Mammary microvascular endothelial cell (primary cell): ENCODE measurements around the gene CRAT. TPM values are rescaled to one million over a fixed set of nuclear protein-coding genes. Genes with fewer than 3 reads are reported as not detected.

Experiments used
- total RNA-seq: library from RNA; depleted of rRNA; stranded (reverse); fragments of >200 nt; gene quantifications from 2 replicates; pipeline ENCODE4 v1.2.3, GENCODE V29; 2015

Gene CRAT
- total RNA-seq, result 35.0 and 37.0 TPM in 2 replicates

DNA sequence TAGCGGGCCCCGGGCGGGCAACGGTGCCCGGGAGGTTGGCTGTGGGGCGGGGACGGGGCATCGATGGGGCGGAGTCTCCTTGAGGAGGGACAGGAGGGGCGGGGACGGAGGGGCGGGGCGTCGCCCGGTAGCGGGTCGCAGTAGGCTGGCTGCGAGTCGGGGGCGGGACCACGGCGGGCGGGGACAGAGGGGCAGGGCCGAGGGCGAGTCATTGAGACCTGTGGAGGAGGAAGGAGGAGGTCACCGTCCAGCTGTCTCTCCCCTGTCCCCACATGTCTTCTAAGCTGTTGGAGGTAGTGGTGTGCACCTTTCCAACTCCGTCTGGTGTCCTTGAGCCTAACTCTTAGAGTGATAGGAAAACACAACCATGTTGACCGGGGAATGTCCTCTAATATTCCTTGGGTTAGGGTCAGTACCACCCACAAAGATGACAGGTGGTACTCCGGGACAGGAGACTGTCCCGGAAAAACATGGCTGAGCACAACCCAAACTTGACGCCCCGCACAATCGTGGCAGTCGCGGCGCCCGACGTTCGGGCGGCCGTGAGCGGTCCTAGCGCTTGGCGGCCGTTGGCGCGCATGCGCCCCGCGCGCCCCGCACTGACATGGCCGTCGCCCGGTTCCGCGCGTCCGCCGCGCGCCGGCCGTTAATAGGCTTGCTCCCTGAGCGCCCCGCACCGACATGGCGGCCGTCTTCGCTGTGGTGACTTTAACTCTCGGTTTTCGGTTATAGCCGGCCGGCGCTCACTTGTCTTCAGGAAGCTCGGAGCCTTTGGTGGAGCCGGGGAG is at the start of gene CRAT, which contains the start of gene PTPA:
Gene CRAT (minus strand): TSS at position 54 of the 788 bp plus-strand sequence. CDS start 284 bp downstream, outside the sequence.
Gene PTPA (plus strand): TSS at position 676 of the 788 bp plus-strand sequence. CDS start 186 bp downstream, outside the sequence.

GRCh38 chr9:129080601-129081387 is 29.8 kb downstream of the CRAT start, which contains the start of gene DOLPP1:
Gene DOLPP1, plus strand, starts transcription at chr9:129081111. Its CDS starts 21 bp downstream, at chr9:129081132.

Other genes starting within 250 kb of the CRAT start
- 6.4 and 8.2 TPM in 2 replicates for gene KYAT1, start 228.8 kb downstream of the CRAT start, total RNA-seq
- gene LRRC8A, start 228.7 kb downstream of the CRAT start, total RNA-seq, result 135 and 140 TPM in 2 replicates
- 0.15 TPM in 1 of 2 replicates, not detected in the other for gene PHYHD1, start 189.8 kb downstream of the CRAT start, total RNA-seq
- gene DOLK, start 163.2 kb downstream of the CRAT start, total RNA-seq, result 35.5 and 37.8 TPM in 2 replicates
- 50.4 and 50.8 TPM in 2 replicates for gene NUP188, start 163.1 kb downstream of the CRAT start, total RNA-seq
- gene SH3GLB2, start 82.5 kb downstream of the CRAT start, total RNA-seq, result 41.3 and 46.2 TPM in 2 replicates
- 11.9 and 15.8 TPM in 2 replicates for gene MIGA2, start 74.2 kb downstream of the CRAT start, total RNA-seq
- gene DOLPP1, start 29.7 kb downstream of the CRAT start, total RNA-seq, result 15.7 and 18.9 TPM in 2 replicates
- gene PTPA, start 622 bp upstream of the CRAT start, total RNA-seq, result 118 and 121 TPM in 2 replicates
- 19.2 and 22.7 TPM in 2 replicates for gene IER5L, start 67.5 kb upstream of the CRAT start, total RNA-seq